SK-N-SH treated with all-trans-retinoic acid at 6 μM for 48 hours (cell line): Measurements from ENCODE around the gene IGLL5.

ENCODE experiments used
- ATAC-seq: fragments of 200-7000 bp; cut with Tn5 transposase; 3 replicates; pipeline ENCODE4 v1.9.1; 2020; ENCODE audit warnings: mild to moderate bottlenecking, moderate library complexity
- BACH2 ChIP-seq: fragments of 250-450 bp; sonication (Bioruptor Pico); IDR thresholded peaks from 2 replicates; pipeline ENCODE4 v1.9.0; 2021; ENCODE audit warnings: mild to moderate bottlenecking, borderline replicate concordance
- CREB5 ChIP-seq: fragments of 250-450 bp; sonication (Bioruptor Pico); IDR thresholded peaks from 2 replicates; pipeline ENCODE4 v1.5.1; 2020; ENCODE audit warnings: low read depth, mild to moderate bottlenecking, moderate library complexity
- CSDC2 ChIP-seq: fragments of 250-450 bp; sonication (Bioruptor Pico); IDR thresholded peaks from 2 replicates; pipeline ENCODE4 v1.5.0; 2020; ENCODE audit warnings: mild to moderate bottlenecking, moderate library complexity
- CSRNP3 ChIP-seq: fragments of 250-450 bp; sonication (Bioruptor Pico); IDR thresholded peaks from 2 replicates; pipeline ENCODE4 v1.5.1; 2021; ENCODE audit warnings: mild to moderate bottlenecking, moderate library complexity
- ESRRG ChIP-seq: fragments of 250-450 bp; sonication (Bioruptor Pico); IDR thresholded peaks from 2 replicates; pipeline ENCODE4 v1.6.1; 2021; ENCODE audit warnings: mild to moderate bottlenecking
- ISL1 ChIP-seq: fragments of 250-450 bp; sonication (Bioruptor Pico); IDR thresholded peaks from 2 replicates; pipeline ENCODE4 v2.1.2; 2022; ENCODE audit warnings: mild to moderate bottlenecking, moderate library complexity
- PATZ1 ChIP-seq: fragments of 250-450 bp; sonication (Bioruptor Pico); IDR thresholded peaks from 2 replicates; pipeline ENCODE4 v1.8.0; 2020; ENCODE audit warnings: mild to moderate bottlenecking, moderate library complexity, borderline replicate concordance
- POU6F1 ChIP-seq: fragments of 250-450 bp; sonication (Bioruptor Pico); IDR thresholded peaks from 2 replicates; pipeline ENCODE4 v1.8.0; 2021; ENCODE audit warnings: low read depth, mild to moderate bottlenecking, moderate library complexity, borderline replicate concordance
- RARB ChIP-seq: fragments of 250-450 bp; sonication (Bioruptor Pico); IDR thresholded peaks from 2 replicates; pipeline ENCODE4 v1.8.0; 2021; ENCODE audit warnings: mild to moderate bottlenecking, moderate library complexity
- SNAI2 ChIP-seq: fragments of 250-450 bp; sonication (Bioruptor Pico); IDR thresholded peaks from 2 replicates; pipeline ENCODE4 v1.5.0; 2020; ENCODE audit warnings: mild to moderate bottlenecking, moderate library complexity
- TCF4 ChIP-seq: fragments of 250-450 bp; sonication (Bioruptor Pico); IDR thresholded peaks from 2 replicates; pipeline ENCODE4 v1.8.0; 2021; ENCODE audit warnings: mild to moderate bottlenecking, moderate library complexity, borderline replicate concordance
- TOX ChIP-seq: fragments of 250-450 bp; sonication (Bioruptor Pico); IDR thresholded peaks from 2 replicates; pipeline ENCODE4 v1.8.0; 2021; ENCODE audit warnings: mild to moderate bottlenecking, moderate library complexity, borderline replicate concordance
- ZC3H10 ChIP-seq: fragments of 250-450 bp; sonication (Bioruptor Pico); IDR thresholded peaks from 2 replicates; pipeline ENCODE4 v1.5.1; 2021; ENCODE audit warnings: mild to moderate bottlenecking, moderate library complexity
- ZFP3 ChIP-seq: fragments of 250-450 bp; sonication (Bioruptor Pico); IDR thresholded peaks from 2 replicates; pipeline ENCODE4 v1.5.0; 2020; ENCODE audit warnings: mild to moderate bottlenecking, moderate library complexity
- ZFP30 ChIP-seq: fragments of 450-650 bp; formaldehyde crosslinking; IDR thresholded peaks from 2 replicates; pipeline ENCODE4 v1.5.0; 2022; ENCODE audit warnings: mild to moderate bottlenecking, moderate library complexity
- ZNF565 ChIP-seq: fragments of 450-650 bp; formaldehyde crosslinking; conservative IDR thresholded peaks from 2 replicates; pipeline ENCODE4 v1.5.0; 2020; ENCODE audit warnings: low read depth, mild to moderate bottlenecking, moderate library complexity
- ZNF70 ChIP-seq: fragments of 450-650 bp; formaldehyde crosslinking; IDR thresholded peaks from 2 replicates; pipeline ENCODE4 v1.5.0; 2020; ENCODE audit warnings: mild to moderate bottlenecking, moderate library complexity
- ZNF8 ChIP-seq: fragments of 450-650 bp; formaldehyde crosslinking; IDR thresholded peaks from 2 replicates; pipeline ENCODE4 v1.5.0; 2020; ENCODE audit warnings: mild to moderate bottlenecking, moderate library complexity

IGLL5 gene

GRCh38 chr22:22945195-22945594 is 57.6 kb downstream of the IGLL5 start:
- TF ChIP-seq ESRRG (CRISPR knock-in tag) (no peak), ZC3H10 (CRISPR knock-in tag) (no peak), ZFP3 (CRISPR knock-in tag) (no peak), ISL1 (no peak), TOX (CRISPR knock-in tag) (no peak), BACH2 (CRISPR knock-in tag) (no peak), CSDC2 (CRISPR knock-in tag) (no peak), SNAI2 (no peak), CSRNP3 (CRISPR knock-in tag) (no peak), RARB (CRISPR knock-in tag) (no peak), ZNF565 (CRISPR knock-in tag) (no peak), POU6F1 (no peak), CREB5 (no peak), PATZ1 (CRISPR knock-in tag) (no peak), ZNF70 (no peak), ZFP30 (CRISPR knock-in tag) (no peak), TCF4 (CRISPR knock-in tag) (no peak), ZNF8 (CRISPR knock-in tag) (no peak)
- ATAC-seq = no peak
